Liver (tissue), 9 donors: ENCODE results near the gene SPATC1L. TPM values are rescaled to one million over a fixed set of nuclear protein-coding genes. Genes with fewer than 3 reads are reported as not detected.

ENCODE experiments used
- DNase-seq: peaks from one replicate; pipeline ENCODE4 v3.0.0-alpha.2; 2017; ENCODE audit warnings: low spot score
- H3K27ac ChIP-seq, 2 donors: one replicate each; pipeline ENCODE4 v1.7.0; 2013; ENCODE audit warnings: inconsistent platforms in 2 of 2, low read length in 2 of 2, control low read depth in 1 of 2, low read depth in 1 of 2, mild to moderate bottlenecking in 1 of 2
- H3K27me3 ChIP-seq, 4 donors: one replicate each; pipeline versions ENCODE4 v1.6.1 to v1.7.0; 2013; ENCODE audit warnings: low read length in 3 of 4, inconsistent platforms in 1 of 4, mild to moderate bottlenecking in 1 of 4, moderate library complexity in 1 of 4; ENCODE audit not compliant: control insufficient read depth in 4 of 4, insufficient read depth in 4 of 4
- H3K36me3 ChIP-seq, 4 donors: one replicate each; pipeline versions ENCODE4 v1.6.1 to v1.7.0; 2013; ENCODE audit warnings: low read length in 3 of 4, mild to moderate bottlenecking in 3 of 4, low read depth in 1 of 4, moderate library complexity in 1 of 4; ENCODE audit not compliant: control insufficient read depth in 4 of 4, insufficient read depth in 3 of 4
- H3K4me1 ChIP-seq, 4 donors: one replicate each; pipeline versions ENCODE4 v1.6.1 to v1.7.0; 2013; ENCODE audit warnings: low read length in 3 of 4, mild to moderate bottlenecking in 3 of 4, moderate library complexity in 1 of 4; ENCODE audit not compliant: control insufficient read depth in 4 of 4, insufficient read depth in 4 of 4
- H3K4me3 ChIP-seq, 3 donors: one replicate each; pipeline versions ENCODE4 v1.6.1 to v1.7.0; 2013; ENCODE audit warnings: low read length in 3 of 3, control low read depth in 1 of 3, low read depth in 1 of 3, mild to moderate bottlenecking in 1 of 3
- H3K9ac ChIP-seq, 2 donors: one replicate each; pipeline ENCODE4 v1.7.0; 2013; ENCODE audit warnings: low read length in 2 of 2, mild to moderate bottlenecking in 2 of 2, moderate library complexity in 2 of 2, control low read depth in 1 of 2, low read depth in 1 of 2
- H3K9me3 ChIP-seq, 4 donors: one replicate each; pipeline versions ENCODE4 v1.6.1 to v1.7.0; 2013; ENCODE audit warnings: low read length in 3 of 4; ENCODE audit not compliant: control insufficient read depth in 4 of 4
- EGR1 ChIP-seq, 2 donors: IDR thresholded peaks; 2 replicates each; pipeline ENCODE4 v1.6.1; 2016 to 2018; ENCODE audit warnings: antibody characterized with exemption in 2 of 2, low read depth in 2 of 2
- FOXA1 ChIP-seq: IDR thresholded peaks from 2 replicates; pipeline ENCODE4 v1.6.1; 2016; ENCODE audit warnings: antibody characterized with exemption
- HNF4A ChIP-seq, 2 donors: conservative IDR thresholded peaks; 2 replicates each; pipeline ENCODE4 v1.6.1; 2016; ENCODE audit warnings: antibody characterized with exemption in 2 of 2, mild to moderate bottlenecking in 2 of 2
- HNF4G ChIP-seq: IDR thresholded peaks from 2 replicates; pipeline ENCODE4 v1.6.1; 2016; ENCODE audit warnings: antibody characterized with exemption
- JUND ChIP-seq, 2 donors: IDR thresholded peaks; 2 replicates each; pipeline ENCODE4 v1.6.1; 2016; ENCODE audit warnings: antibody characterized with exemption in 2 of 2
- RAD21 ChIP-seq, 2 donors: IDR thresholded peaks; 2 replicates each; pipeline ENCODE4 v1.6.1; 2016; ENCODE audit warnings: antibody characterized with exemption in 2 of 2, mild to moderate bottlenecking in 2 of 2
- RXRA ChIP-seq, 2 donors: IDR thresholded peaks; 2 replicates each; pipeline ENCODE4 v1.6.1; 2017 to 2018; ENCODE audit warnings: antibody characterized with exemption in 2 of 2, mild to moderate bottlenecking in 1 of 2
- SP1 ChIP-seq: IDR thresholded peaks from 2 replicates; pipeline ENCODE4 v1.6.1; 2018; ENCODE audit warnings: antibody characterized with exemption, mild to moderate bottlenecking
- TAF1 ChIP-seq: conservative IDR thresholded peaks from 2 replicates; pipeline ENCODE4 v1.6.1; 2016; ENCODE audit warnings: antibody characterized with exemption, mild to moderate bottlenecking
- YY1 ChIP-seq: IDR thresholded peaks from 2 replicates; pipeline ENCODE4 v1.6.1; 2016; ENCODE audit warnings: antibody characterized with exemption, mild to moderate bottlenecking
- WGBS: extraction: QIAGEN DNeasy Blood & Tissue Kit; methylation state at CpG from one replicate; pipeline ENCODE4 v1.1.7; 2013; 5-methylcytosine and 5-hydroxymethylcytosine counted together
- polyA plus RNA-seq, 2 donors: library from polyadenylated mRNA; stranded (reverse) in 1 of 2; unstranded in 1 of 2; fragments of 200-250 nt in 1 of 2; fragments of >200 nt in 1 of 2; fragmentation: Nextera tagmentation in 1 of 2; extraction: Ambion mirVana in 1 of 2; gene quantifications; one replicate each; pipeline versions ENCODE4 v1.2.1 to v1.2.3, GENCODE V29; 2013 to 2015
- total RNA-seq, 2 donors: library from RNA; depleted of rRNA; stranded (reverse); fragments of >200 nt; gene quantifications; one replicate each; pipeline ENCODE4 v1.2.3, GENCODE V29; 2014
- TF ChIP-seq, protein P1 (sequence below): IDR thresholded peaks from 2 replicates; pipeline ENCODE4 v1.6.1; 2016; ENCODE audit warnings: antibody characterized with exemption
- TF ChIP-seq, protein P2 (sequence below): IDR thresholded peaks from 2 replicates; pipeline ENCODE4 v1.6.1; 2016; ENCODE audit warnings: antibody characterized with exemption
- TF ChIP-seq, protein P3 (sequence below): IDR thresholded peaks from 2 replicates; pipeline ENCODE4 v1.6.1; 2016; ENCODE audit warnings: antibody characterized with exemption, mild to moderate bottlenecking
- TF ChIP-seq, protein P4 (sequence below): IDR thresholded peaks from 2 replicates; pipeline ENCODE4 v1.6.1; 2016; ENCODE audit warnings: antibody characterized with exemption
- donor health status: healthy.
- donor health status: healthy.
- donor health status: healthy.
- donor health status: healthy.
- donor health status: healthy.

Gene SPATC1L
- total and polyA plus RNA-seq, 4 donors: 0.33 to 3.5 (median 0.79) TPM

DNA sequence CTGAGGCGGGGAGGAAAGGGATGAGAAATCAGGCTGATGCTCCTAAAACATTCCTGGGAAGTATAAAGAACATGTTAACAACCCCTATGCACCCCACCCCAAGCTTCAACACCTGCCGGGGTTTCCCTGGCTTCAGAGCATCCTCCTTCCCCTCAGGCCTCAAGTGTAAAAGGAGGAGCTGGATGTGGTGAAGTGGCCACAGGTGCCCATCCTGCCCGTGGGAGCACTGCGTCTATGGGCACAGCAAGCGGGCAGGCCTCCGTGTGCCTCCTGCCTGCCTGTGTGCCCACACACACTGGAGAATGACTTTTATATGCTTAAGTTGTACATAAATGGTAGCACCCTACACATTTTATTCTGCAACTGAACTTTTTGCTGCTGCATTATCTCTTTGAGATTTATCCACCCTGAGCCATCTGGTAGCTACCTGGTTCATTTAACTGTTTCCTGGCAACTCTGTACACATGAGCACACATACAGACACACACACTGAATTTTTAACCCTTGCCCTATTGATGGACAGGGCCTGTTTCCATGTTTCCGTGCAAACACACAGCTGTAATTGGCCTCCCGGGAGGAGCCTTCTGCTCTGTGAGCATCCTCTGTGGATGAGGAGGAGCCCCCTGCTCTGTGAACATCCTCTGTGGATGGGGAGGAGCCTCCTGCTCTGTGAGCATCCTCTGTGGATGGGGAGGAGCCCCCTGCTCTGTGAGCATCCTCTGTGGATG, 15.4 kb downstream of the SPATC1L start:
- Histone ChIP-seq H3K4me3 (no peak overlapping the region), H3K36me3 (no peaks in the 10 kb centered on the region), H3K9ac (no peak overlapping the region), H3K27ac (no peak overlapping the region), H3K4me1 (no peaks in the 10 kb centered on the region), H3K27me3 (no peaks in the 10 kb centered on the region), H3K9me3 (no peaks in the 10 kb centered on the region)
- WGBS: 71% methylated on average over 8 of the region's 8 CpGs
- DNase-seq: no peak
- TF ChIP-seq JUND (IDR thresholded peaks at IDR 0.05) (no peak), TAF1 (no peak), RXRA (IDR thresholded peaks at IDR 0.05) (no peak), HNF4A (conservative IDR thresholded peaks at IDR 0.05) (no peak), RAD21 (IDR thresholded peaks at IDR 0.05) (no peak), HNF4G (no peak), FOXA1 (no peak), YY1 (no peak), SP1 (no peak), EGR1 (IDR thresholded peaks at IDR 0.05; ENCODE audit: low read depth in 2 of 2) (no peak)
- TF ChIP-seq, protein P1, sequence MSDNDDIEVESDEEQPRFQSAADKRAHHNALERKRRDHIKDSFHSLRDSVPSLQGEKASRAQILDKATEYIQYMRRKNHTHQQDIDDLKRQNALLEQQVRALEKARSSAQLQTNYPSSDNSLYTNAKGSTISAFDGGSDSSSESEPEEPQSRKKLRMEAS: no peak
- TF ChIP-seq, protein P2, sequence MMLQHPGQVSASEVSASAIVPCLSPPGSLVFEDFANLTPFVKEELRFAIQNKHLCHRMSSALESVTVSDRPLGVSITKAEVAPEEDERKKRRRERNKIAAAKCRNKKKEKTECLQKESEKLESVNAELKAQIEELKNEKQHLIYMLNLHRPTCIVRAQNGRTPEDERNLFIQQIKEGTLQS: no peak
- TF ChIP-seq, protein P3, sequence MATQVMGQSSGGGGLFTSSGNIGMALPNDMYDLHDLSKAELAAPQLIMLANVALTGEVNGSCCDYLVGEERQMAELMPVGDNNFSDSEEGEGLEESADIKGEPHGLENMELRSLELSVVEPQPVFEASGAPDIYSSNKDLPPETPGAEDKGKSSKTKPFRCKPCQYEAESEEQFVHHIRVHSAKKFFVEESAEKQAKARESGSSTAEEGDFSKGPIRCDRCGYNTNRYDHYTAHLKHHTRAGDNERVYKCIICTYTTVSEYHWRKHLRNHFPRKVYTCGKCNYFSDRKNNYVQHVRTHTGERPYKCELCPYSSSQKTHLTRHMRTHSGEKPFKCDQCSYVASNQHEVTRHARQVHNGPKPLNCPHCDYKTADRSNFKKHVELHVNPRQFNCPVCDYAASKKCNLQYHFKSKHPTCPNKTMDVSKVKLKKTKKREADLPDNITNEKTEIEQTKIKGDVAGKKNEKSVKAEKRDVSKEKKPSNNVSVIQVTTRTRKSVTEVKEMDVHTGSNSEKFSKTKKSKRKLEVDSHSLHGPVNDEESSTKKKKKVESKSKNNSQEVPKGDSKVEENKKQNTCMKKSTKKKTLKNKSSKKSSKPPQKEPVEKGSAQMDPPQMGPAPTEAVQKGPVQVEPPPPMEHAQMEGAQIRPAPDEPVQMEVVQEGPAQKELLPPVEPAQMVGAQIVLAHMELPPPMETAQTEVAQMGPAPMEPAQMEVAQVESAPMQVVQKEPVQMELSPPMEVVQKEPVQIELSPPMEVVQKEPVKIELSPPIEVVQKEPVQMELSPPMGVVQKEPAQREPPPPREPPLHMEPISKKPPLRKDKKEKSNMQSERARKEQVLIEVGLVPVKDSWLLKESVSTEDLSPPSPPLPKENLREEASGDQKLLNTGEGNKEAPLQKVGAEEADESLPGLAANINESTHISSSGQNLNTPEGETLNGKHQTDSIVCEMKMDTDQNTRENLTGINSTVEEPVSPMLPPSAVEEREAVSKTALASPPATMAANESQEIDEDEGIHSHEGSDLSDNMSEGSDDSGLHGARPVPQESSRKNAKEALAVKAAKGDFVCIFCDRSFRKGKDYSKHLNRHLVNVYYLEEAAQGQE: no peak
- TF ChIP-seq, protein P4, sequence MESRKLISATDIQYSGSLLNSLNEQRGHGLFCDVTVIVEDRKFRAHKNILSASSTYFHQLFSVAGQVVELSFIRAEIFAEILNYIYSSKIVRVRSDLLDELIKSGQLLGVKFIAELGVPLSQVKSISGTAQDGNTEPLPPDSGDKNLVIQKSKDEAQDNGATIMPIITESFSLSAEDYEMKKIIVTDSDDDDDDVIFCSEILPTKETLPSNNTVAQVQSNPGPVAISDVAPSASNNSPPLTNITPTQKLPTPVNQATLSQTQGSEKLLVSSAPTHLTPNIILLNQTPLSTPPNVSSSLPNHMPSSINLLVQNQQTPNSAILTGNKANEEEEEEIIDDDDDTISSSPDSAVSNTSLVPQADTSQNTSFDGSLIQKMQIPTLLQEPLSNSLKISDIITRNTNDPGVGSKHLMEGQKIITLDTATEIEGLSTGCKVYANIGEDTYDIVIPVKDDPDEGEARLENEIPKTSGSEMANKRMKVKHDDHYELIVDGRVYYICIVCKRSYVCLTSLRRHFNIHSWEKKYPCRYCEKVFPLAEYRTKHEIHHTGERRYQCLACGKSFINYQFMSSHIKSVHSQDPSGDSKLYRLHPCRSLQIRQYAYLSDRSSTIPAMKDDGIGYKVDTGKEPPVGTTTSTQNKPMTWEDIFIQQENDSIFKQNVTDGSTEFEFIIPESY: no peak

DNA sequence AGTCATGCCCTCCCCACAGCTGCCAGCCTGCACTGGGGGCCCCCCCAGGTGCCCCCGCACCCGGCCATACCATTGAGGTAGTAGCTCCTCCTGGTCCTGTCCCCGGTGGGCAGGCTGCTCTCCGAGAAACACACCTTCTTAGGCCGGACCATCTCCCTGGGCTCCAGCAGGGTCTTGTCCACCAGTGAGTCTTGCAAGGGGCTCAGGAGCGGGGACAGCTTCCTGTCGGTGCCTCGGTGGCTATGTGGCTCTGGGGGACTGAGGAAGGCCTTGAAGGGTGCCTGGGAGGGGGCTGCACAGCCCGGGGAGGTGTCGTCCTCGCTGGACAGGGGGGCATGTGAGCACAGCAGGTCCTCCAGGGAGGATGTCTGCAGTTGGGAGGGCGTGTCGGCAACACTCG, 16.0 kb downstream of the SPATC1L start:
- H3K27me3 ChIP-seq: no peaks in the 10 kb centered on the region
- WGBS: 92% methylated on average over 14 of the region's 14 CpGs
- H3K9me3 ChIP-seq: no peaks in the 10 kb centered on the region
- H3K4me1 ChIP-seq: no peaks in the 10 kb centered on the region
- no peak overlapping the region for H3K4me3 ChIP-seq
- H3K9ac ChIP-seq: no peak overlapping the region
- peak; percentile 27 for DNase-seq
- TF ChIP-seq SP1 (no peak), YY1 (no peak)
- TF ChIP-seq, protein P2: no peak
- TF ChIP-seq, protein P3: no peak
- no peaks in the 10 kb centered on the region for H3K36me3 ChIP-seq
- no peak overlapping the region for H3K27ac ChIP-seq
